GM18951 (cell line): ENCODE data around the gene SPRR2E.
"Not testable (repeated sequence)": the region's sequence is repeated elsewhere in the genome, so short reads cannot be mapped to it uniquely, and the experiment has no call there.

Source experiments
- POLR2A ChIP-seq: IDR thresholded peaks from 4 replicates; pipeline ENCODE4 v1.6.1; 2011; ENCODE audit warnings: mild to moderate bottlenecking; ENCODE audit not compliant: insufficient read length, insufficient read depth; ENCODE audit errors: extremely low read depth
- in situ Hi-C: fragments of 300-500 bp; cut with MboI; formaldehyde crosslinking; loops from one replicate; pipeline ENCODE4 v1.12.0; 2022; ENCODE audit warnings: low sequenced_read_pairs, mixed read lengths, inconsistent platforms; ENCODE audit not compliant: unreplicated experiment

The SPRR2E gene

GRCh38 chr1:153099461-153100045 is 5.2 kb upstream of the SPRR2E start:
- TF ChIP-seq POLR2A: no peak
- in situ Hi-C loops: no loop called here

DNA sequence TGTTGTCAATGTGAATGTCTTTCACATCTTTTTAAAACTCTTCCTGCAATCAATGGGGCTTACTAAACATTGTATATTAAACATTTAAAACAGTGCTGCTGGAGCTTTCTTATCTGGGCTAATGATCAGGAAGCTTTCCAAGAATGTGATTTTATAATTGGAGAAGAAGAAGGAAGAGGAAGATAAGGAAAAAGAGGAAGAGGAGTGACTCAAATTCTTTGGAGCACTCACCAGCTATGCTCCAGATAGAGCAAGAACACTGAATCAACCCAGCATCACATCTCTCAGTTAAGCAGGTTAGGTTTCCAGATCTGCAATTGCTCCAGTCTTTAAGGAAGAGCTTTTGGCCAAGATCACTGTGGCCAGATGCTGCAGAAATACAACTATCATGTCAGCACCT is 1.4 kb upstream of the SPRR2E start:
- in situ Hi-C loops: no loop called here

GRCh38 chr1:153087652-153088051 is 6.7 kb downstream of the SPRR2E start:
- TF ChIP-seq POLR2A: no peak
- in situ Hi-C loops: no loop called here

More for the DNA sequence above, 1.4 kb upstream of the SPRR2E start:
- no peak for TF ChIP-seq POLR2A

DNA sequence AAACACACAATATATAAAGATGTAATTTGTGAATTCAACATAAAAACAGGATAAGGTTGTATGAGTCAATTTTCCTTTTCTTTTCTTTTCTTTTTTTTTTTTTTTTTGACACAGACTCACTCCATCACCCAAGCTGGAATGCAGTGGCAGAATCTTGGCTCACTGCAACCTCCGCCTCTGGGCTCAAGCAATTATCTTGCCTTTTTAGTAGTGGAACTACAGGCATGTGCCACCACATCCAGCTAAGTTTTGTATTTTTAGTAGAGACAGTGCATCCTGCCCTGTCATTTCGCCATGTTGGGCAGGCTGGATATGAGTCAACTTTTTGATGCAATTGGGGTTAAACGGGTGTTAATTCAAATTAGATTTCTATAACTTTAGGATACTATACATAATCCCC is 12.6 kb downstream of the SPRR2E start:
- no peak for TF ChIP-seq POLR2A
- in situ Hi-C loops: no loop called here

DNA sequence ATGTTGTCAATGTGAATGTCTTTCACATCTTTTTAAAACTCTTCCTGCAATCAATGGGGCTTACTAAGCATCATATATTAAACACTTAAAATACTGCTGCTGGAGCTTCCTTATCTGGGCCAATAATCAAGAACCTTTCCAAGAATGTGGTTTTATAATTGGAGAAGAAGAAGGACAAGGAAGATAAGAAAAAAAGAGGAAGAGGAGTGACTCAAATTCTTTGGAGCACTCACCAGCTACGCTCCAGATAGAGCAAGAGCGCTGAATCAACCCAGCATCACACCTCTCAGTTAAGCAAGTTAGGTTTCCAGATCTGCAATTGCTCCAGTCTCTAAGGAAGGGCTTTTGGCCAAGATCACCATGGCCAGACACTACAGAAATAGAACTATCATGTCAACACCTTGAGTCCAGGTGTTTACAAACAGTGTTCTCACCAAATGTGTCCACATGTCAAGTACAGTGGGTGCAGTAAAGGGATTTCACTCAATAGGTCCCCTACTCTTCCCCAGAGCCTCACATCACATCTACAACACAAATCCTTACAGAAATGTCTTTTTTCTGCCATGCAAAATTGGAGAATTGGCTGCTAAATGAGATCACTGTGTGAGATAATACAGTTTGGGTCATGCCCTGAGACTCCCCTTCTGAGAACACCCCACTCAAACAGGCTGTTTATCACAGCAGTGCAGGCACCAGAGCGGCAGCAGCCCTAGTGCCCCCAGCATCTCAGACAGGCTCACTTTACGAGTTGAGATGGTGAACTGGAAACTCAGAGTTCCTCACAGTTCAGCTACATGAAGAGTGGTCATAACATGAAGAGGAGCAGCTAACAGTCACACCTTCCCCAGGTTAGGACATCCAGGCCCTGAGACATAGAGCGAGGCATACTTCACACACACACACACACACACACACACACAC is 21.3 kb downstream of the SPRR2E start:
- in situ Hi-C loops: no loop called here
- TF ChIP-seq POLR2A: no peak

- no peak for TF ChIP-seq POLR2A
- in situ Hi-C loops: no loop called here
Observed at GRCh38 chr1:153071511-153071910, 22.8 kb downstream of the SPRR2E start, which contains the start of gene SPRR2B. Gene SPRR2B (minus strand): TSS chr1:153071611. CDS start chr1:153070839, 772 bp downstream.

DNA sequence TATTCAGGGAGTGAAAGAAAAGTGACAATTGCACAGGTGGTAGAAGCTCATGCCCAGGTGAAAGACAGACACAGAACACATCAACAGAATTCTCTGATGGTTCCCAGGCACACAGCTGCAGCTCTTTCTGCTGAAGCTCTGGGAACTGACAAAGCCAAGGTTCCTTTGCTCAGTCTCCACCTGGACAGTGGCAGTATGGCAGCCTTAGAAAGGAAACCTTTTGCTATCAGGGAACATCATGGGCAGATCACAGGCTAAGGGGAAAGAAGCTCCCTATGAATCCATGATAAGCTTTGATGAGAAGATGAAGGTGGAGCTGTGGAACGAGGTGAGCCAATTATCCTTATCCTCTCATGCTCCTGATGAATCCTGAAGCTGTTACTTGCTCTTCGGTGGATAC is 24.1 kb downstream of the SPRR2E start:
- in situ Hi-C loops: no loop called here
- TF ChIP-seq POLR2A: no peak

GRCh38 chr1:153058826-153059784 is 35.2 kb downstream of the SPRR2E start:
- TF ChIP-seq POLR2A: no peak
- in situ Hi-C loops: no loop called here

GRCh38 chr1:153058154-153058553 is 36.2 kb downstream of the SPRR2E start:
- no peak for TF ChIP-seq POLR2A
- in situ Hi-C loops: no loop called here

DNA sequence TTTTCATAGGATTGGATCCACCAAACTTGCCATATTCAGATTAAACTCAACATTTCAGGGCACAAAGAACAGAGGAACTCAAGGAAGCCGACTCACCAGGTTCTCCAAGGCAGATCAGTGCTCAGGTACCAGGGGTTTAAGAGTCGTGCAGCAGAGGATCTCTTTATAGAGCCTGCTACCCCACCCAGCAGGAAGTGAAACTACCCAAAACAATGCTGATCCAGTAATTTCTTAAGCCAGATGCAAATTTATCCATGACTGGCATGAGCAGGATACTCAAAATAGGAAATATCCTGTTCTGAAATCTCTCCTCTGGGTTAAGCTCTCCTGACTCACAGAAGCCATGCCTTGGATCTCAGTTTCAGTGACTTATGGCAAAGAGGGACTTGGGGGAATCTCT is 37.0 kb downstream of the SPRR2E start, which contains the start of gene SPRR2A:
SPRR2A (minus strand) TSS at position 138 of the 400 bp plus-strand sequence. CDS start 777 bp downstream, outside the sequence.
- TF ChIP-seq POLR2A: no peak
- in situ Hi-C loops: no loop called here

GRCh38 chr1:153056111-153056510 is 38.2 kb downstream of the SPRR2E start:
- in situ Hi-C loops: not testable (repeated sequence)

- TF ChIP-seq POLR2A: no peak
- in situ Hi-C loops: no loop called here
Observed at GRCh38 chr1:153049211-153049610, 45.1 kb downstream of the SPRR2E start.
